GM12874 (cell line): Measurements from ENCODE around the gene FXYD3.

ENCODE experiments used
- CTCF ChIP-seq: IDR thresholded peaks from 2 replicates; pipeline ENCODE4 v1.5.1; 2011; ENCODE audit warnings: low read depth, mild to moderate bottlenecking, control low read depth, low read length, moderate library complexity; ENCODE audit not compliant: insufficient read depth

Gene FXYD3

DNA sequence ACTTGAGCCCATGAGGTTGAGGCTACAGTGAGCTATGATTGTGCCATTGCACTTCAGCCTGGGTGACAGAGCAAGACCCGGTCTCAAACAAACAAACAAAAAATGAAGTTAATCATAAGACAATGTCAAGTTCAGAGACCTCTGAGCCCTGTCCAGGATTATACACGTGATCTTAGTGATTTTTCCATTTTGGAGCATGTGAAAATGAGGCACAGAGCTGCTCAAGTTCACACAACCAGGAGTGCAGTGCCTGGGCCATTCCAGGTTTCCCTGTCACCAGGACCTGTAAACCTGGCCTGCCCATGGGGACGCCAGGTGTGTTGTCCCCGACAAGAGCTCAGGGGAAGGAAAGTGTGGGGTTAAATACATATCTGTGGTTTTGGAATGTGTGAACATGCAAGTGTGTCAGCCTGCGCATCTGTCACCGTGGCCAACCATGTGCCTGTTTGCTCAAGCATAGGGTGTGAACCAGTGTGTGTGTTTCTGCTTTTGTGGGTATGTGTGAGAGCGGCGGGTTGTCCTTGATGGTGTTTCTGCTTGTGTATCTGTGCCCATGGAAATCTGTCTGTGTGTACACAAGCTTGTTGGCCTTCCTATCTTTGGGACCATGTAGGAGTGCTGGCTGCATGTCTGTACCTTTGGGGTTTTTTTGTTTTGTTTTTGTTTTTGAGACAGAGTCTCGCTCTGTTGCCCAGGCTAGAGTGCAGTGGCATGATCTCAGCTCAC, 21.5 kb downstream of the FXYD3 start:
- TF ChIP-seq CTCF = no peak

GRCh38 chr19:35138305-35138892, 22.8 kb downstream of the FXYD3 start, which contains the start of gene FXYD1:
Gene FXYD1, plus strand, starts transcription at chr19:35138824. Its CDS starts 1,256 bp downstream, at chr19:35140080.
- TF ChIP-seq CTCF = no peak

- TF ChIP-seq CTCF = no peak
These were observed 24.8 kb downstream of the FXYD3 start for GRCh38 chr19:35140207-35140961.

- peak; percentile 63 for TF ChIP-seq CTCF
These were observed 25.6 kb downstream of the FXYD3 start for GRCh38 chr19:35140962-35141836.

DNA sequence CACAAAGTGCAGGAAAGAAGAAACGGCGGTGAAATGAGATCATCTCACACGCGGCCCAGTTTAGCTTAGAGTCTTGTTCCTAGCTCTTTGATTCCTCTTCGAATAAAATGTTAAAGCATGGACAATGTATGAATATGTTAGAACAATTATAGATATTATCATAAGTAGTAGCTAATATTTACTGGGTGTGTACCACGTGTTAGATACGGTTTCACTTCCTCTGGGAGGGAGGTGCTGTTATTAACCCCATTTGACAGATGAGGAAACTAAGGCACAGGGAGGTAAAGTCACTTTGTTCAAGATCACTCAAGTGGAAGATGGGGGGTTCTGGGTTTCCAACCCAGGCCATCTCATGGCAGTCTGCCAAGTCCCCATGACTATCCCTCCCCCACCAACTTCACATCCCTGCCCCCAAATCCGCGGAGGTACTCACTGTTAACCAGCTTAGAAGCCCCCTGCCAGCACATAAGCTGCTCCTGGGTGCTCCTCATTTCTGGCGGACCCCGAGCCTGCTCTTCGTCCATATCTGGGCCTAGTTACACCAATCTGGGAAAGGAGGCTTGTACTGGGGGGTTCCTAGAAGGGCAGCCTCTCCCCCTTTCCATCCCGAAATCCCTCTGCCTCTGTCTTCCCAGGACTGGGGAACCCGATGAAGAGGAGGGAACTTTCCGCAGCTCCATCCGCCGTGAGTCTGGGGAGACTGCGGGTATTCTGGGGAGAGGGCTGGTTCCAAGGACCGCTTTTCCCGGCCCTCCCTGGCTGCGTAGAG, 26.4 kb downstream of the FXYD3 start:
- no peak for TF ChIP-seq CTCF

GRCh38 chr19:35142606-35143230, 27.1 kb downstream of the FXYD3 start:
- peak; percentile 68 for TF ChIP-seq CTCF
